Stimulated activated CD8-positive, alpha-beta memory T cell treated with anti-CD3 and anti-CD28 coated beads, Interleukin-12 subunit alpha, Interleukin-12 subunit beta, amount 100 ng/mL, for 1 hour (primary cell): ENCODE measurements around the gene TSGA10.
"Not testable (repeated sequence)": the region's sequence is repeated elsewhere in the genome, so short reads cannot be mapped to it uniquely, and the experiment has no call there.

ENCODE experiments used
- DNase-seq: peaks from one replicate; pipeline ENCODE4 v3.0.0-alpha.2; 2020; ENCODE audit warnings: low read depth

TSGA10 gene

DNA sequence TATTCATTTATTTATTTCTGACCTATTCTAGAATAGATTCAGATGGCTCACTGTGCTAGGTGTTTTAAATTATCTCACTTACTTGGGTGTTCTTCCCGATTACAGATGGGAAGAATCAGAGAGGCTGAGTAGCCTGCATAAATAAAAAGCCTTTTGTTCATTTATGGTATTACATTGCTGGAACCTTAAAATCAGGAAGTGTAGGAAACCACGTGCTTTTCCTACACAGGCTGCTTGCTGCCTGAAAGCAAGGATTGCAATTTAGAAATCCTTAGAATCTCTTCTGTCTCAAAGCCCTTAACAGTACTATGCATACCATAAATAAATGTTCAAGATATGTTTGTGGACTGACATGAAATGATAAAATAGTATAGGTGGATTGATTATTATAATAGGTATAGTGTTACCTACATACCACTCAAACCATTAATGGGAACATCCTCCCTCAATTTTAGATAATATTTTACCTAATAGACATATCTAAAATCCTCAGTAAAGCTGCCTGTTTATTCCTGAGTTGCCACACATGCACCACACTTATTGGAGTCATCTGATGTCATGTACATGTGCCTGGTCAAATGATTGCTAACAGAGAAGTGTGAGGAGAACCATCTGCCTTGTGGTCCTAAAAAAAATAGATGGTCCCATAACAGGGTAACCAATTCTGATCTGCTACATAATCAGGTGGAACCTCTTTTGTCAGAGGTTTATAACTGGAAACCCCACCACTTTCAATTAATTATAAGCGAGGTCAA is 86.7 kb downstream of the TSGA10 start:
- DNase-seq: no peak

DNA sequence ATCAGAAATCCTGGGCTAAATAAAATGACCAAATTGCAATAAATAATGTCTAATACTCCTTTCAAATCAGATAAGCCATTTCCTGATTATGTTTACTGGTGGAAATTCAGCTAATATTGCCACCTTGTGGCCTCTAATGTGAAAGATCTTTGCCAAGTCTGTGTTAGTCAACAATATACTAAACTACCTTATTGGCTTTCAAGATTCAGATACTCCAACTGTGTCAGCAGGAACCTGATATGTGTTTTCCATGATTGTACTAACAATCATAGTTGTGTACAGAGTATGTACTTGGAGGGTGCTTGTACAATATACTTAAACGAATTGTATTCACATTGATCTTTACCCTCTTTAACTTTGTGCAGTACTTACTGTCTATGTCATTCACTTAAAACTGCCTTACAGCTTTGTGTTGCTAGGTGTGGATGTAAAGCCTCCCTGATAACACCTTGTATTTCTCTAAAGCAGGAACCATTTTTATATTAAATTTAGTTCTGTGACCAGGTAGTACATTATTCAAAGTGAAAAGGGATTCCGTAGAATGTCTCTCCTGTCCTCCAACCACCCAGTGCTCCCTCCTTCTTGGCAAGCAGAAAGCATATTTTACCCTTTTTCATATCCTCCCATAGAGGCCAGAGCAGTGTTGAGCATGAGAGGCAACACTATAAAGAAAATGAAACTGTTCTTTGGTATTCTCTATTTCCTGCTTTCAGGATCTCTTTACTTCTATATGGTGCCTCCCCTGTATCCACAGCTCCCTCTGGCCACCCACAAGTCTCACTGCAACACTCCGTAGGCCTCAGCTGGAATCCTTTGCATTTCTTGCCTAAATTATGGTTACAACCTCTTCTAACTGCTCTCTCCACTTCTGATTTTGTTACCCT is 88.4 kb downstream of the TSGA10 start:
- DNase-seq: no peak

DNA sequence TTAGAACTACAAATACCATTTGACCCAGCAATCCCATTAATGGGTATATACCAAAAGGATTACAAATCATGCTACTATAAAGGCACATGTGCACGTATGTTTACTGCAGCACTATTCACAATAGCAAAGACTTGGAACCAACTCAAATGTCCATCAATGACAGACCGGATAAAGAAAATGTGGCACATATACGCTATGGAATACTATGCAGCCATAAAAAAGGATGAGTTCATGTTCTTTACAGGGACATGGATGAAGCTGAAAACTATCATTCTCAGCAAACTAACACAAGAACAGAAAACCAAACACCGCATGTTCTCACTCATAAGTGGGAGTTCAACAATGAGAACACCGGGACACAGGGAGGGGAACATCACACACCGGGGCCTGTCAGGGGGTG is 105.6 kb downstream of the TSGA10 start:
- not testable (repeated sequence) for DNase-seq

DNA sequence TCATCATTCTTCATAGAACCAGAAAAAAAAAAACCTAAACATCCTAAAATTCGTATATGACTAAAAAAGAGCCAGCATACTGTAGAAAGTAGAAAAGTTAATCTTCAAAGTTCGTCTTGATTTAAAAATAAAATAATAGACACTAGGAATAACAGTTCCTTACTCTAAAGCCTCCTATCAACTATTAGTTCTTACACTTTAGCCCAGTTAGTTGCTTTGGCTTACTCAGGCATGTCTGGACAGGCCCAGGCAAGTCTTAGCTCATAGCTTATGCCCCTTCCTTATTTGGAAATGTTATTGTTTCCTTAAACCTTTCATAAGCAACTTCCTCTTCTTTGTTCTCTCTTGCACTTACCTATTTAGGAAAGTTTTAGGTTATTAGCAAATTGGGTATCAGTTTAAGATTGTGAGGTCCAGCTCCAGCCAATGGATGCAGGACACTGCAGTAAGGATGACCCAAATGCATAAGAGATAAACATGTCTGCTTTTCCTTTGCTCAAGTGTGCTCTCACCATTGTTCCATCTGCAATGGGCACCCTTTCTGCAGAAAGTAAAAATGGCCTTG is 113.9 kb downstream of the TSGA10 start:
- DNase-seq: not testable (repeated sequence)

DNA sequence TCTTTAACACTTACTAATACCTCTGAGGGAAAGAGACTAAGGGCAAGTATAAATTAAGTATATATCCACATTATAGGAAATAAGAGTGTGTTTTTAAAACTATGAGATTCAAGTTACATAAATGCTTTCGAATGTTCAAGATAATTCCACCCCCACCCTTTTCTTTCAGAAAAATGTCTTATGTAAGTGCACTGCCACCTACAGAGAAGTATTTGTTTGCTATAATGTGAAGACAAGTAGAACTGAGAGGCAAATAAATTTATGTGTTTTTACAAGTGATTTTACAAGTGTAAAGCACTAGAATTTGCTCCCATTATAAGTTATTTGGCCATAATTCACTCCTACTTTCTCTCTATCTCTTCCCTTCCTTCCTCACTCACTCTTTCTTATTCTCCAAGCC is 118.8 kb downstream of the TSGA10 start:
- DNase-seq: no peak

DNA sequence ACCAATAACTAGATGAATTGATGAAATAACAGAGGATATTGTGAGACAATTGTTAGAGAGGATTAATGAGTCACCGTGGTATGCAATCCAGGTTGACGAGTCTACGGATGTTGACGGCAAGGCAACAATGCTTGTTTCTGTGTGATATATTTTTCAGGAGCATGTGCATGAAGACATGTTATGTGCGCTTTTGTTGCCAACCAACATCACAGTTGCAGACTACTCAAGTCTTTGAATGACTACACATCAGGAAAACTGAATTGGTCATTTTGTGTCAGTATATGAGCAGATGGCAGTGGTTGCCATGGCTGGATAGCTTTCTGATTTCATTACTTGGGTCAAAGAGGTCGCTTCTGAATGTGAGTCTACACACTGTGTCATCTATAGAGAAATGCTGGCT is 122.0 kb downstream of the TSGA10 start:
- no peak for DNase-seq

DNA sequence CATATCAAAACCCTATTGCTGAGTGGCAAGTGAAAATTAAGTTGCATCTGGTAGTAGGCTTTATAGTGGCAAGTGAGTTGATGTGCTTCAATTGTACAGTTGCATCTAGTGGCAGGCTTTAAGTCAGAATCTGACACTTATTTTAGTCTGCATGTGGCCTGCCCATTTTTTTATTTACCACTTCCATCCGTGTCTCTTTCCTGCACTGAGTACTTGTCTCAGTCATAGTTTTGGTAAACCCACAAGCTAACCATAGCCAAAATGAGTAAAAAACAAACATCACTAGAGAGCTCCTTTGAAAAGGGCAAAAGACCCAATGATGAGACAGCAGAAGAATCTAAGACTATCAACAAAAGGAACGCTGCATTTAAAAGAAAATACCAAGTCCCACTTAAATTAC is 122.7 kb downstream of the TSGA10 start:
- DNase-seq: no peak

DNA sequence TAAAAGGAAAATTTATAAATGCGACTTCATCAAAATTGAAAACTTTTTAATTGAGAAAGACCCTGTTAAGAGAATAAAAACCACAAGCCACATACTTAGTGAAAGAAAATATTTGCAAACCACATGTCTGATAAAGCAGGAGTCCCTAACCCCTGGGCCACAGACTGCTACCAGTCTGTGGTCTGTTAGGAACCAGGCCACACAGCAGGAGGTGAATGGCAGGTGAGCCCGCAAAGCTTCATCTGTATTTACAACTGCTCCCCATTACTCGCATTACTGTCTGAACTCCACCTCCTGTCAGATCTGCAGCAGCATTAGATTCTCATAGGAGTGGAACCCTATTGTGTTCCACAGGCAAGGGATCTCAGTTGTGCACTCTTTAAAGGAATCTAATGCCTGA is 123.3 kb downstream of the TSGA10 start:
- no peak for DNase-seq

DNA sequence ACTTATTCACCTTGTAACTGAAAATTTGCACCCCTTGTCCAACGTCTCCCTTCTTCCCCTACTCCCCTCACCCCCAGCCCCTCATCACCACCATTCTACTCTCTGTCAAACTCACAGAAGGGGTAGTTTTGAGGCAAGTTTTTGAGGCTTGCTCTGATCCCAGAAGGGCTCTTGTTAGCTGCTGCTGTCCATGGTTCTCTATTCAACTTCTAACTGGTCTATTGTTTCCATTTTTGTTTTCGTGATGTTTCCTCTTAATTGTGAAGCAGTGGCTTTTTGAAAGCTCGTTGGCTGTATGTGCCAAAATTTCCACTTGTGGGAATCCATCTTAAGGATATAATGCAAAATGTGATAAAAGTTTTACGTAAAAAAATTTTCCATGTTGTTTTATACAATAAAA is 126.2 kb downstream of the TSGA10 start:
- DNase-seq: no peak

DNA sequence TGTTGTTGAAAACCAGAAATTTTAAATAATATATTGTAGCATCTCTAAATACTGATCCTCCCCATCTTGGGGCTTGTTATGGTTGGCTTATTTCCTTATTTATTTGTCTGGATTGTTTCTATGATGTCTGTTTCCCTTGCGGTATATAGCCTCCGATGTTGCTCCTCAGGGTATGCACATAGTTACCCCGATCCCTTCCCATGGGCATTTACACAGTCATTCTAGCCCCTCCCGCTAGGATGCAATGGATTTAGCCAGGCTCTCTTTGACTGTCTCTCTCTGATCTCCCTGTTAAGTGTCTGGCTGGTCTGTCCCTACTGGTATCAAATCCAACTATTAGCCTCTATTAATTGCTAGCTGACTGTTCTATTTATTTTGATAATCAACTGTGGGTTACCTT is 126.9 kb downstream of the TSGA10 start:
- DNase-seq: no peak

DNA sequence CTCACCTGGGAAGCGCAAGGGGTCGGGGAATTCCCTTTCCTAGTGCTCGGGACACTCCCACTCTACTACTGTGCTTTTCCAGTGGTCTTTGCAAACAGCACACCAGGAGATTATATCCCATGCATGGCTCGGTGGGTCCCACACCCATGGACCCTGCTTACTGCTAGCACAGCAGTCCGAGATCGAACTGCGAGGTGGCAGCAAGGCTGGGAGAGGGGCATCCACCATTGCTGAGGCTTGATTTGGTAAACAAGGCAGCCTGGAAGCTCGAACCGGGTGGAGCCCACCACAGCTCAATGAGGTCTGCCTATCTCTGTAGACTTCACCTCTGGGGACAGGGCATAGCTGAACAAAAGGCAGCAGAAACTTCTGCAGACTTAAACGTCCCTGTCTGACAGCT is 154.0 kb downstream of the TSGA10 start:
- DNase-seq: no peak

DNA sequence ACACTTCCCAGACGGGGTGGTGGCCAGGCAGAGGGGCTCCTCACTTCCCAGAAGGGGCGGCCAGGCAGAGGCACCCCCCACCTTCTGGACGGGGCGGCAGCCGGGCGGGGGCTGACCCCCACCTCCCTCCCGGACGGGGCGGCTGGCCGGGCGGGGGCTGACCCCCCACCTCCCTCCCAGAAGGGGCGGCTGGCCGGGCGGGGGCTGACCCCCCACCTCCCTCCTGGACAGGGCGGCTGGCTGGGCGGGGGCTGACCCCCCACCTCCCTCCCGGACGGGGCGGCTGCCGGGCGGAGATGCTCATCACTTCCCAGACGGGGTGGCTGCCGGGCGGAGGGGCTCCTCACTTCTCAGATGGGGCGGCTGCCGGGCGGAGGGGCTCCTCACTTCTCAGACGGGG is 166.0 kb downstream of the TSGA10 start:
- DNase-seq: not testable (repeated sequence)

DNA sequence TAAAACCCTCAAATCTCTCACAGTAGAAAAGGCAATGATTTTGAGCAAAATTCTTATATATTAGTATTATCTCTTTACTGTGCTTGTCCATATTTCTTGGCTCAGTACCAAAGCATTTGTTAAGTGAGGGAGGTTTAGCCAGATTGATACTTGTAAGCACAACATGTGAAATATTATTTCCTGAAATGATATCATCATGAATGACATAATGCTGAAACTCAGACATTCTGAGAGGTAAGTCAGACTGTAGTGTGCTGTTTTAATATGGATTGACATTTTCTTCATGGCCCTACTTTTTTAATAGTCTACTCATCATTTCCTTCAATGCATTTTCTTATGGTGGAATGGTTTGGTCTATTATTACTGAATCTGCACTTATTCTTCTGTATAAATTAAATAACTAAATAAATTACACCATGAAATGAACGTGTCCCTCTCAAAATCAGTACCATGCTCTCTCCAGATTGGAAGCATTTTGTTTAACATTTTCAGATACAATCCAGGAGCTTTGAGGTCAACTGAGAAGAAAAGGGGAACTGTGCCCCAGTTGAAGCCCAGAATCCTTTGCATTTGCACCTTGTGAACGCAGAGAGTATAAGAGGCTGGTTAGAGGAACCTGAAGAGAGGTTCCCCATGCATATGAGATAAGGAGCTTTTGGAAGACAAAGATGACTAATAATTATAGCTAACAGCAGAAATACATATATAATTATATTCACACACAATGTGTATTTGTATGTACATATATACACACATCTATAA is 168.7 kb downstream of the TSGA10 start:
- DNase-seq: no peak

DNA sequence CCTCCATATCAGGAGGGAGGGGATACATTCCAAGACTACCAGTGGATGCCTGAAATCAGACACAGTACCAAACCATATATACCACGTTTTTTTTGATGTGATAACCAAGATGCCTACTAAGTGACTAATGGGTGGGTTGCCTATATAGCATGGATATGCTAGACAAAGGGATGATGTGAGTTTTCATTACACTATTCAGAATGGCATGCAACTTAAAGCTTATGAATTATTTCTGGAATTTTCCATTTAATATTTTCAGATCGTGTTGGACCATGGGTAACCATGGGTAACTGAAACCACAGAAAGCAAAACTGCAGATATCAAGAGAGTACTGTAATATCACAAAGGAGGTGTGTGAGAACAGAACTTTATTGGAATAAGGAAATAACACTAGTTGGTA is 179.1 kb downstream of the TSGA10 start:
- no peak for DNase-seq

DNA sequence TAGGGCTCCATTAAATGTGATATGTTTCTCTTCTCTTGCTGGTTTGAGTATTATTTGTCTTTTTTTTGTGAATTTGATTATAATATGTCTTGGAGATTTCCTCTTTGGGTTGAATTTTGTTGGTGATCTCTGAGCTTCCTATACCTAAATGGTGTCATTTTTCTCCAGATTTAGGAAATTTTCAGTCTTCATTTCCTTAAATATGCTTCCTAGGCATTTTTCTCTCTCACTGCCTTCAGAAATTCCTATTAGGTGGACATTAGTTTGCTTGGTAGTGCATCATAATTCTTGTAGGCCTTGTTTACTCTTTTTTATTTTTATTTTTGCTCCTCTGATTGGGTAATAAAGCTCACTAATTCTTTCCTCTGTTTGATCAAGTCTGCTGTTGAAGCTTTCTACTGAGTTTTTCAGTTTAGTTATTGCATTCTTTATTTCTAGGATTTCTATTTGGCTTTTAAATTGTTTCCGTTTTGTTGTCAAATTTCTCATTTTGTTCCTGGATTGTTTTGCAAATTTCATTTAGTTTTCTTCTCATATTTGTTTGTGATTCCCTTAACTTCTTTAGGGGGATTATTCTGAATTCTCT is 182.1 kb downstream of the TSGA10 start:
- no peak for DNase-seq

DNA sequence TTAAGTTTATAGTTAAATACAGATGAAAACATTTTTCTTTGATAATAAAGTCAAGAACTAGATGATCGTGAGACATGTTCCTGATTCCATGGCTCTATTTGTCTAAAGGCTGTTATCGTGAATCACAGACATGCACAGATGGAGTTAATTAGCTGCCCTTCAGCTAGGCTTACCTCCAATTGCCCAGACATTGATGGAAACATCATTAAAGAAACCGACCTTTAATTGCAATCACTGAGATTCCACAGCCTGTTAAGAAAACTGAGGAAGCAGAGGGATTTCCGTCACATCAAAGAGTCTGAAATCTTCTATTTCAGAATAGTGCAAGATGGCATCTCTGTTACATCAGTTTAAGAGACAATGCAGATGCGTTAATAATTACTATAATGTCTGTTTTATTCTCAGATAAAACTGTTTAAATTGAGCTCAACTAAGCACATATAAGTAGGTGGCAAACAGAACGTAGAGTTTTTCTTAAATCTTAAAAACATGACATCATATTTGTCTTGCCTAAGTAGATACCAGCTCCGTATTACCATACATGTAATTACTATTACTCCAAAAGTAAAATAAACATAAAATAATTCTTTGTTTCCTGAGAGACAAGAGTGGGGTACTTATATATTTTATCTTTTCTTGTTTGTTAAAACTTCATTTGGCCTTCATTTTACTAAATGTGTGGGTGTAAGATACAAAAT is 194.8 kb downstream of the TSGA10 start:
- no peak for DNase-seq

DNA sequence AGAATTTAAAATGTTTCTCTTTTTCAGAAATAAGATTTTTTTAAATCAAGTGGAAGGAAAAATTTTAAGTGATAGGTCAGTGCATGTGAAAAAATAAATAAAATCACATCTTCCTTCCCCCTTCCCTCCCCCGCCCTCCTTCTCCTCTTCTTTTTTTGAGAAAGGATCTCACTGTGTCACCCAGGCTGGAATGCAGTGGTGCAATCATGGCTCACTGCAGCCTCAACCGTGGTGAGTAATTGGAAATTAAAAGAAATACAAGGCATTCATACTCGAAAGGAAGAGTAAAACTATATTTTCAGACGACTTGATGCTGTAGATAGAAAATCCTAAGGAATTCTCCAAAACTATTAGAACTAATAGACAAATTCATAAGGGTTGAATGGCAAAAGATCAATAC is 201.8 kb downstream of the TSGA10 start:
- DNase-seq: no peak

DNA sequence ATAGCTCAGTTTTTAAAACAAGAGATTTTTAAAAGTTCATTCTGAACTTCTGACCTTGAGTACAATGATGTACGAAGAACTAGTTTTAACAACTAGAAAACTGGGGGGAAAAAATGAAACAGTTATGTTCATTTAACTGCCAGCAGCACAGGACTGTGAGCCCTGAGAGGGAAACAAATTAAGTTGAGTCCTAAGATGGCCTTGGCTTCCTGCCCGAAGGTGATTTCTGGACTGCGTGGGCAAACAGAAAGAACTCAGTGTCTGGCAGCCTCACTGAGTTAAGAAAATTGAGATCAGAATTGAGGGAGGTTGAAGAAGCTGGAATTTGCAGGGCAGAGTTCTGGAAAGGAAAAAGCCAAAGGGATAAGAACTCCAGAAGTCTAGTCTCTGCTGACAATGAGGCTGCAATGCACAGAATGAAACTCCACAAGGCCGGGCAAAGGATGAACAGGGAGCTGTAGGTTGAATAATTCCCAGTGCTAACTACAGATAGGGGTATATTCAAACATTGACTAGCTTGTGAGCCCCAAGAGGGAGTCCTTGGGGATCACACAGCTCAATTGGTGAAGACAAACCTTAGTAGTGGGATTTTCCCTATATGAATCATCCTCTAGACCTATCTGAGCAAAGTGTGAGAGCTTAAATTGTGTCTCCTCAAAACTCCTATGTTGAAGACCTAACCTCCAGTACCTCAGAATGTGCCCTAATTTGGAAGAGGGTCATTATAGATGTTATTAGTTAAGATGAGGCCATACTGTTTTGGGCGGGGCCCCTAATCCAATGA is 205.6 kb downstream of the TSGA10 start:
- no peak for DNase-seq

DNA sequence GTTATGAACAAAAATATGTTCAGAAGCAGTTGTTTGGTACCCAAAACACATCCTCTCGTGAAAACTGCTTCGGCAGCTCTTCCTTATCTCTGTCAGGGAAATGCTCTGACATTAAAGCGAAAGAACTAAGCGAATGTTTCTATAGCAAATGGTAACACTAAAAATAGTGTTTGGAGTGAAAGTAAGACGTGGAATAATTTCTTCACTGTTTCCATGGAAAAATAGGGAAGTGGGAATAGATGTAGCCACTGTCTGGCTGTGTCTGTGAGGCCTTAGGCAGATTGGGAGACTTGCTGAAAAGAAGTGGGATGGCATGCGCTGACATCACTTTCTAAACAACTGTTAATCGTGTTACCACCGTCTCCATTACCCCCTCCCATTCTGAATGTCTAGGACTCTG is 207.2 kb downstream of the TSGA10 start:
- DNase-seq: no peak
